OCI-LY7 (cell line): ENCODE measurements around the gene SMURF2. TPM values are rescaled to one million over a fixed set of nuclear protein-coding genes. Genes with fewer than 3 reads are reported as not detected.

Source experiments
- BruUV-seq: library from RNA; stranded (reverse); fragments of 400-500 nt; replicated peaks from 2 replicates; lab custom pipeline; 2021; lab: Mats Ljungman, UMichigan
- CTCF ChIA-PET: fragments of 300-600 bp; sonication (Branson Sonifier 250); formaldehyde crosslinking; loops from one replicate; lab custom pipeline; 2022; ENCODE audit warnings: antibody characterized with exemption; ENCODE audit not compliant: unreplicated experiment; lab: Charles Lee
- POLR2A ChIA-PET: fragments of 300-600 bp; sonication (Branson Sonifier 250); formaldehyde crosslinking; loops from one replicate; lab custom pipeline; 2022; ENCODE audit warnings: antibody characterized with exemption; lab: Charles Lee
- DNase-seq: peaks from one replicate; pipeline ENCODE4 v3.0.0-alpha.2; 2015; ENCODE audit warnings: low spot score
- H2AFZ ChIP-seq: fragments of 200-600 bp; sonication (generic), shearing (Covaris generic); 2 replicates; pipeline ENCODE4 v1.6.1; 2014; ENCODE audit warnings: mild to moderate bottlenecking, antibody characterized with exemption, low read length, moderate library complexity
- H3K27ac ChIP-seq: fragments of 200-600 bp; sonication (generic); 2 replicates; pipeline ENCODE4 v1.5.1; 2014; ENCODE audit warnings: mixed run types, low read depth, mild to moderate bottlenecking, moderate library complexity, low read length, inconsistent platforms; ENCODE audit not compliant: poor library complexity, severe bottlenecking
- H3K36me3 ChIP-seq: fragments of 200-600 bp; sonication (generic); 2 replicates; pipeline ENCODE4 v1.6.1; 2014; ENCODE audit warnings: mild to moderate bottlenecking, antibody characterized with exemption, low read length, moderate library complexity, mixed read lengths; ENCODE audit not compliant: insufficient read depth
- H3K4me1 ChIP-seq: fragments of 200-600 bp; sonication (generic); 2 replicates; pipeline ENCODE4 v1.5.1; 2014; ENCODE audit warnings: mild to moderate bottlenecking, low read length; ENCODE audit not compliant: insufficient read depth, poor library complexity, severe bottlenecking
- H3K4me2 ChIP-seq: fragments of 200-600 bp; sonication (generic); 2 replicates; pipeline ENCODE4 v1.6.1; 2014; ENCODE audit warnings: mild to moderate bottlenecking, low read length
- H3K4me3 ChIP-seq: fragments of 200-600 bp; sonication (generic); 2 replicates; pipeline ENCODE4 v1.5.1; 2014; ENCODE audit warnings: mild to moderate bottlenecking, low read depth, low read length; ENCODE audit not compliant: poor library complexity, severe bottlenecking
- H3K79me2 ChIP-seq: fragments of 200-600 bp; sonication (generic); 2 replicates; pipeline ENCODE4 v1.6.1; 2016; ENCODE audit warnings: low read depth, mild to moderate bottlenecking, low read length, moderate library complexity, mixed read lengths; ENCODE audit not compliant: insufficient read depth
- H3K9me2 ChIP-seq: fragments of 200-600 bp; sonication (generic); 2 replicates; pipeline ENCODE4 v1.6.1; 2016; ENCODE audit warnings: mild to moderate bottlenecking, low read length, mixed read lengths; ENCODE audit not compliant: insufficient read depth
- H3K9me3 ChIP-seq: fragments of 200-600 bp; sonication (generic); 2 replicates; pipeline ENCODE4 v1.6.1; 2014; ENCODE audit warnings: mild to moderate bottlenecking, mixed run types, low read length, mixed read lengths
- H4K20me1 ChIP-seq: fragments of 200-600 bp; sonication (generic); 2 replicates; pipeline ENCODE4 v1.6.1; 2014; ENCODE audit warnings: mild to moderate bottlenecking, antibody characterized with exemption, low read length, moderate library complexity, mixed read lengths; ENCODE audit not compliant: insufficient read depth
- CTCF ChIP-seq: fragments of 200-600 bp; sonication (generic); conservative IDR thresholded peaks from 2 replicates; pipeline ENCODE4 v1.5.1; 2014; ENCODE audit warnings: mild to moderate bottlenecking, antibody characterized with exemption, low read length, moderate library complexity, mixed read lengths
- EZH2phosphoT487 ChIP-seq: fragments of 200-600 bp; sonication (generic); IDR thresholded peaks from 2 replicates; pipeline ENCODE4 v1.6.1; 2018; ENCODE audit warnings: low read depth, borderline replicate concordance, mild to moderate bottlenecking, mixed run types, antibody characterized with exemption, low read length, moderate library complexity, mixed read lengths
- intact Hi-C: fragments of 100-400 bp; cut with micrococcal nuclease; formaldehyde crosslinking; loops from one replicate; pipeline ENCODE4 v1.10.0; 2022; ENCODE audit not compliant: unreplicated experiment
- total RNA-seq, 2 experiments: library from RNA; depleted of rRNA in 1 of 2; stranded (reverse); fragments of >200 nt in 1 of 2; shearing (Covaris generic) in 1 of 2; gene quantifications; 2 replicates each; pipeline ENCODE4 v1.2.3, GENCODE V29; 2014 to 2022

SMURF2 gene
- total RNA-seq, 2 experiments from 2014 or later, result 15.6 to 20.8 TPM

GRCh38 chr17:64599827-64600226, 62.3 kb downstream of the SMURF2 start:
- Histone ChIP-seq H3K9me2 (no peaks in the 10 kb centered on the region), H3K4me1 (peaks cover 14% of the 10 kb centered on the region), H3K4me3 (no peak overlapping the region), H3K9me3 (no peaks in the 10 kb centered on the region), H2AFZ (no peak overlapping the region), H3K36me3 (peaks cover 10% of the 10 kb centered on the region), H3K79me2 (no peaks in the 10 kb centered on the region; the same call in 1 of the 2 replicates), H4K20me1 (no peaks in the 10 kb centered on the region; the same call in 1 of the 2 replicates), H3K4me2 (peak overlapping the region; percentile 25; the same call in 1 of the 2 replicates), H3K27ac (no peak overlapping the region)
- CTCF ChIA-PET, result no interaction called here
- DNase-seq, result no peak
- intact Hi-C loops, result no loop called here
- no TSS peak for BruUV-seq
- TF ChIP-seq EZH2phosphoT487 (no peak), CTCF (no peak)
- POLR2A ChIA-PET, result interaction anchor here (0.7 to 0.8 kb wide), 2 partner anchors 16 to 44 kb away, joined by 3 to 7 read pairs; no protein-coding TSS in a partner anchor

GRCh38 chr17:64599187-64599676, 62.9 kb downstream of the SMURF2 start:
- ChIA-PET POLR2A (interaction anchor here (0.6 to 0.8 kb wide), 2 partner anchors 37 to 195 kb away, joined by 3 read pairs; no protein-coding TSS in a partner anchor), CTCF (no interaction called here)
- Histone ChIP-seq H3K27ac (no peak overlapping the region), H3K79me2 (no peaks in the 10 kb centered on the region; the same call in 1 of the 2 replicates), H4K20me1 (no peaks in the 10 kb centered on the region), H2AFZ (no peak overlapping the region), H3K4me2 (peak overlapping the region; percentile 25), H3K4me1 (peaks cover 14% of the 10 kb centered on the region), H3K36me3 (peaks cover 10% of the 10 kb centered on the region), H3K9me2 (no peaks in the 10 kb centered on the region), H3K4me3 (no peak overlapping the region), H3K9me3 (no peaks in the 10 kb centered on the region)
- BruUV-seq, result no TSS peak
- DNase-seq, result peak; percentile 46
- intact Hi-C loops, result no loop called here
- no peak for TF ChIP-seq EZH2phosphoT487

DNA sequence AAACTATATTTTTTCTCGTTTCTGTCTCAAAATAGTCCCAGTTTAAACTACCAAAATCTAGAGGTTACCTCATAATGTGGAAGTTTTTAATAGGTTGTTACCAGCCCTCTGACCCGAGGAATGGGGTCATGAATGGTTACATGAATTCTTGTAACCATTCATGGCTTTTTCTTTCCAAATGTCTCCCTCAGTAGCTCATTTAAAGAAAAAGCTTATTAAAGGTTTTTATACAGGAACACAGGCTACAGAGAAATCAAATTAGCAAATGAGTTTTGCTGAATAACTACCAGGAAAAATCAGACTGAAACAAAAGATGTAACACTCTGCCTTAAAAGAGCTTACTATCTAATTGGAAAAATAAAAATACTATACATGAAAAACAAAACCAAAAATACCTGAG, 63.4 kb downstream of the SMURF2 start:
- Histone ChIP-seq H3K4me1 (peaks cover 14% of the 10 kb centered on the region), H3K9me2 (no peaks in the 10 kb centered on the region), H2AFZ (no peak overlapping the region), H3K27ac (no peak overlapping the region), H3K36me3 (peaks cover 10% of the 10 kb centered on the region), H3K4me3 (no peak overlapping the region), H3K9me3 (no peaks in the 10 kb centered on the region), H3K79me2 (no peaks in the 10 kb centered on the region; the same call in 1 of the 2 replicates), H3K4me2 (peak overlapping the region; percentile 25; the same call in 1 of the 2 replicates), H4K20me1 (no peaks in the 10 kb centered on the region)
- intact Hi-C loops, result no loop called here
- BruUV-seq, result no TSS peak
- POLR2A ChIA-PET, result interaction anchor here (0.6 to 0.8 kb wide), 4 partner anchors 38 to 998 kb away, joined by 3 read pairs; no protein-coding TSS in a partner anchor
- no peak for DNase-seq
- no peak for TF ChIP-seq CTCF
- TF ChIP-seq EZH2phosphoT487, result no peak
- CTCF ChIA-PET, result no interaction called here
